GM18499 (cell line): ENCODE measurements around the gene ZNF716.
"Not testable (repeated sequence)": the region's sequence is repeated elsewhere in the genome, so short reads cannot be mapped to it uniquely, and the experiment has no call there.

Experiments used
- ATAC-seq: cut with Tn5 transposase; IDR thresholded peaks from one replicate; pipeline ENCODE4 v1.9.1; 2021; ENCODE audit warnings: moderate number of reproducible peaks; ENCODE audit not compliant: insufficient read depth, unreplicated experiment

The ZNF716 gene

DNA sequence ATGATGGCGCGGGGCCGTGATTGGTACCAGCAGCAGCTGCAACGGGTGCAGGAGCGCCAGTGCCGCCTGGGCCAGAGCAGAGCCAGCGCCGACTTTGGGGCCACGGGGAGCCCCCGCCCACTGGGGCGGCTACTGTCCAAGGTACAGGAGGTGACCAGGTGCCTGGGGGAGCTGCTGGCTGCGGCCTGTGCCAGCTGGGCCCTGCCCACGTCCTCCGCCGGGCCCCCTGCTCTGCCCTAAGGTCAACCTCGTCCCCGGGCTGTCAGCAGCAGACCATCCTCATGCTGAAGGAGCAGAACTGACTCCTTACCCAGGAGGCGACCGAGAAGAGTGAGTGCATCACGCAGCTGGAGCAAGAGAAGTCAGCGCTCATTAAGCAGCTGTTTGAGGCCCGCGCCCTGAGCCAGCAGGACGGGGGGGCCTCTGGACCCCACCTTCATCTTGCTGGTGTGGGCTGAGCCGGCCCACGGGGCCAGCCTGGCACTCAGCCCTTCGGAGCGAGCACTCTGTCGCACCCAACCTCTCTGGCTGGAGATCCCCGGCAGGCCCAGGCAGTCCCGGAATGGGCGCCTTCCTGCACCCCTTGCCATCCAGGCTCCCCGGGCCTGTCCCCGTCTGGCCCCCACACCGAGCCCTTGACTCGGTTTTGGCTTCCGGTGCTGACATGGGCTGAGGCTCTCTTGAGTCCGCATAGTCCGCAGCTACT, 24.6 kb upstream of the ZNF716 start:
- no peak for ATAC-seq

DNA sequence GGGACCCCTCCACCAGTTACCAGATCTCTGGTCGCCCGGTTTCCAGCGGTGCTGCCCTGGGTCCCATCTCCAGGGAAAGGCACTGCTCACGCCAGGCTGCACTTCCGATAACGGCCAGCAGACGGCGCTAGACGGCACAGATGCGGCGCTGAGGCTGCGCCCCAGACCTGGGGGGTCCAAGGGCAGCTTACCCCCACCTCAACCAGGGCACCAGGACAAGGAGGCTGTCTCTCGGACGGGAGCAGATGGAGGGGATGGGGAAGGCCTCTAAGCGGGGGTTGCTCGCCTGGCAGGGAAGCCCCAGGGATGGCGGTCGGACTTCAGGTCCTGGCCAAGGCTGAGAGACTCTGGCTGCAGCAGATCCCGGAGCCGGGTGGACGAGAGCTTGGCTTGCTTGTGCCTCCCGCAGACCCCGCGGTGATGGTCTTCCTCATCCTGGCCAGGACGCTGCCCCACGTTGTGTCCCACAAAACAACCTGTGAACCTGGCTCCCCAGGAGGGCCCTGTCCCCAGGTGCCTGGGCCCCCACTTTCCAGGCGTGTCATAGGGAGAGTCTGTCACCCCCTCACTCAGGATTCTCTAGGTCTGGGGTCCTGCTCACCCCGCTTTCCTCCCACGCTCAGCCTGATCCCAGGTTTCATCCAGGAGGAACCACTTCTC, 23.9 kb upstream of the ZNF716 start:
- no peak for ATAC-seq

- no peak for ATAC-seq
These were observed 23.4 kb upstream of the ZNF716 start for GRCh38 chr7:57426629-57427003.

- ATAC-seq, result no peak
These were observed 22.8 kb upstream of the ZNF716 start for GRCh38 chr7:57427146-57427545.

GRCh38 chr7:57427594-57427993, 22.4 kb upstream of the ZNF716 start:
- no peak for ATAC-seq

DNA sequence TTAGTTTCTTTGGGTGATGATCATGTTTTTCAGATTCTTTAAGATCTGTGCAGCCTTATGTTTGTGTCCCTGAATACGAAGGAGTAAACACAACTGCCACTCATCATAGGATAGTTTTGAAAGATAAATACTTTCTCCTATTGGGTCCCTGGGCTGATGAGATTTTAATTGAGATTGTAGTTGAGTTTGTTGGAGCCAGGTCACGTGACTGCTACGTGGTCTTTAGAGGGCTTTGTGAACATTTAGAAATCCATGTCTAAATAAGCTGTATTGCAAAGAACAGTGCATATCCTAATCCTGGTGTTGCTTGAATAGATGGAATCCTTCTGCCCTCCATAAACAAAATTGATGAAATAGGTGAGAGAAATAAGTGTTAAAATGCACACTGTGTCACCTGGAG, 17.4 kb upstream of the ZNF716 start:
- ATAC-seq, result no peak

GRCh38 chr7:57437581-57437980, 12.4 kb upstream of the ZNF716 start:
- no peak for ATAC-seq

GRCh38 chr7:57438244-57438643, 11.7 kb upstream of the ZNF716 start:
- ATAC-seq, result no peak

GRCh38 chr7:57443567-57443966, 6.4 kb upstream of the ZNF716 start:
- no peak for ATAC-seq

DNA sequence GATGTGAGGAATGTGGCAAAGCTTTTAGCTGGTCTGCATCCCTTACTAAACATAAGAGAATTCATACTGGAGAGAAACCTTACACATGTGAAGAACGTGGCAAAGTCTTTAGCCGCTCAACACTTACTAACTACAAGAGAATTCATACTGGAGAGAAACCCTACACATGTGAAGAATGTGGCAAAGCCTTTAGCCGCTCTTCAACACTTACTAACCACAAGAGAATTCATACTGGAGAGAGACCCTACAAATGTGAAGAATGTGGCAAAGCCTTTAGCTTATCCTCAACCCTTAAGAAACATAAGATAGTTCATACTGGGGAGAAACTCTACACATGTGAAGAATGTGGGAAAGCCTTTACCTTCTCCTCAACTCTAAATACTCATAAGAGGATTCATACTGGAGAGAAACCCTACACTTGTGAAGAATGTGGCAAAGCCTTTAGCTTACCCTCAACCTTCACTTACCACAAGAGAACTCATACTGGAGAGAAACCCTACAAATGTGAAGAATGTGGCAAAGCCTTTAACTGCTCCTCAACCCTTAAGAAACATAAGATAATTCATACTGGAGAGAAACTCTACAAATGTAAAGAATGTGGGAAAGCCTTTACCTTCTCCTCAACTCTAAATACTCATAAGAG, 19.3 kb downstream of the ZNF716 start:
- ATAC-seq, result not testable (repeated sequence)

DNA sequence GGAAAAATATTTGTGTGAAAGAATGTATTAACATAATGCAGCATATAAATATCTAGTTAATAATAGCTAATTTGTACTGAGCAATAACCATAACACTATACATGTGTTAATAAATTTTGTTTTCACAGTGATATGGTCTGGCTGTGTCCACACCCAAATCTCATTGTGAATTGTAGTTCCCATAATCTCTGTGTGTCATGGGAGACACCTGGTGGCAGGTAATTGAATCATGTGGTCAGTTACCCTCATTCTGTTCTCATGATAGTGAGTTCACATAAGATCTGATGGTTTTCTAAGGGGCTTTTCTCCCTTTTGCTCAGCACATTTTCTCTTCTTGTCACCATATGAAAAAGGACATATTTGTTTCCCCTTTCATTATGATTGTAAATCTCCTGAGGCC, 30.3 kb downstream of the ZNF716 start:
- not testable (repeated sequence) for ATAC-seq

DNA sequence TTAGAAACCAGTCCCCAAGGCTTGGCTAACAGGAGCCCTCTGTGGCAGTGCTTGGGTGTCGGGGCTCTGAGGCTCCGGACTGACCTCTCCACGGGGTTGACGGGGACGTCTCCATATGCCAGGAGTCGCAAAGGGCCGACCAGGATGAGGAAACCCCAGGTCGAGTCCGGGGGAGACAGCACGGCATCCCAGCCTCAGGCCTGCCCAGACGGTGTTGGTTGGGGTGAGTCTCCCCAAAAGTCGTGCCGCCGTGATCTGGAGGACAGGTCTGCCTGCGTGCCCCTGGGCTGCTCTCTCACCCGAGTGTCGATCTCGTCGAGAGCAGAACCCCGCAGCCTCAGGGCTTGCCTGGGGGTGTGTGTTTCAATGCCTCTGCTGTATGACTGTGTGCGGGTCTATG, 35.0 kb downstream of the ZNF716 start:
- not testable (repeated sequence) for ATAC-seq

DNA sequence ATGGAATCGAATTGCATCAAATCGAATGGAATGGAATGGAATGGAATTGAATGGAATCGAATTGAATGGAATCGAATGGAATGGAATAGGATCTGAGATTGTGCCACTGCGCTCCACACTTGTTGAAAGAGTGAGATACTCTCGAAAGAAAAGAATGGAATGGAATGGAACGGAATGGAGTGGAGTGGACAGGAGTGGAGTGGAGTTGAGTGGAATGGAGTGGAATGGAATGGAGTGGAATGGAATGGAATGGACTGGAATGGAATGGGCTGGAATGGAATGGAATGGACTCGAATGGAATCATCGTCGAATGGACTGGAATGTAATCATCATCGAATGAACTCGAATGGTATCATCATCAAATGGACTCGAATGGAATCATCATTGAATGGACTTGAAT, 38.0 kb downstream of the ZNF716 start:
- ATAC-seq, result no peak

DNA sequence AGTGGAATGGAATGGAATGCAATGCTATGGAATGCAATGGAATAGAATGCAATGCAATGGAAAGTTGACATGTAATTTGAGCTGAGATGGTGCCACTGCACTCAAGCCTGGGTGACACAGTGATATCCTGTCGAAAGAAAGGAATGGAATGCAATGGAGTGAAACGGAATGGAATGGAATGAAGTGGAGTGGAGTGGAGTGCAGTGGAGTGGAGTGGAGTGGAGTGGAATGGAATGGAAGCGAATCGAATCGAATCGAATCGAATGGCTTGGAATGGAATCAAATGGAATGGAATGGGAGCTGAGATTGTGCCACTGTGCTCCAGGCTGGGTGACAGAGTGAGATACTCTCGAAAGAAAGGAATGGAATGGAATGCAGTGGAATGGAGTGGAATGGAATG, 45.1 kb downstream of the ZNF716 start:
- not testable (repeated sequence) for ATAC-seq

GRCh38 chr7:57496395-57496794, 46.4 kb downstream of the ZNF716 start:
- ATAC-seq, result no peak

GRCh38 chr7:57505176-57505575, 55.2 kb downstream of the ZNF716 start:
- ATAC-seq, result no peak
